Activated CD8-positive, alpha-beta memory T cell treated with anti-CD3 and anti-CD28 coated beads, Interleukin-2, amount 50 U/mL, for 1 hour (primary cell): Measurements from ENCODE around the gene LYPD4.
"Not testable (repeated sequence)": the region's sequence is repeated elsewhere in the genome, so short reads cannot be mapped to it uniquely, and the experiment has no call there.

Experiments used
- DNase-seq: peaks from one replicate; pipeline ENCODE4 v3.0.0-alpha.2; 2020; ENCODE audit errors: extremely low read depth

The LYPD4 gene

DNA sequence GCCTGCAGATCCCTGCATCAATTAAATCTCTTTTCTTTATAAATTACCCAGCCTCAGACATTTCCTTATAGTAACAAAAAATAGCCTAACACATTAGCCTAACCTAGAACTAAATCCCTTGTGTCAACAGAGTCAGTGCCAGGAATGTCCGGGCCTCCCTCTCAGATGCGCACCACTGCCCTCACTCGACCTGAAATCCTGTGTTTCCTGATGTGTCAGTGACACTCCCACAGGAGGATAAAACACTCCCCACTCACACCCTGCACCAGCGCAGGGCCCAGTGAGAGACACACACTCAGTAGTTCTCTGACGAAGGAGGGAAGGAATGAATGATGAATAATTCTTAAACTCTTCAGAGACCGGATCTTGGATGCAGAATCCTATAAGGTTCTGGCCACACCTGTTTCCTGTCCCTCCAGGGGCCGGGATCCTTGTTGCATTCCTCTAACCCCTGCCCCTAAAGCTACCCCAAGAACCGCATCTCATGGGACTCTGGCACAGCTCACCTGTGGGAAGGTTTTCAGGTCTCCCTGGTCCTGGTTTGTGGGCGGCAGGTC, 45.0 kb downstream of the LYPD4 start:
- no peak for DNase-seq

DNA sequence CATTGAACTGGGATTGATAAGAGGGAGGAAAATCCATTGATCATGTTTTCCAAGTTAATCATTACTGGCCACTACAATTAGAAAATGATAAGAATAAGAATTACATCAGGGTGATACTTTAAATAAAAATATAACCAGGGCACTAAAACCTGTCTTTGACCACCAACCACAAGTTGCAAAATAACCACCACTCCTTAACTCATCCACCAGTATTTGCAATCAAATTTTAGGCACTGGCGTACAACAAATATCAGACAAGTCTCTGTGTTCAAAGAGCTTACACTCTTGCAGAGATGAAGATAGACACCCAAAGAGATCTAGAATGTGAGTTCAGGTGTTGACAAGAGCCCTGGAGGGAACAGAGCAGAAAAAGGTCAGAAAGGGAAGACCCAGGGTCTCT, 47.6 kb downstream of the LYPD4 start:
- no peak for DNase-seq

- DNase-seq, result no peak
Measured at GRCh38 chr19:41796362-41796761, 48.1 kb downstream of the LYPD4 start, which contains the start of gene CEACAM3. Gene CEACAM3 (plus strand): TSS chr19:41796587. CDS start chr19:41796678, 91 bp downstream.

- peak; percentile 24 for DNase-seq
Measured at GRCh38 chr19:41795031-41795461, 49.4 kb downstream of the LYPD4 start.

DNA sequence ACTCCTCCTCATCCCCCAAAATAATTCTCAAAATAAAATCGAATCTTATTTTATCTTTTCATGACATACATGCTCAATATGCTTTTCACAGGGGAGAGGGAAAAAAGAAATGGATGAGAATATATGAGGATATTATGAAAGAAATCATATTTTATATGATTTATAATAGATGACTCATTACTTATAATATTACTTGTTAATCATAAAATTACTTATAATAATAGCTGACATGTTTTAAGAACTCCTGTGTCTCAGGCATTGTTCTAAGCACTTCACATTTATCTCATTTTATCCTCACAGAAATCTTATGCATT, 51.1 kb downstream of the LYPD4 start:
- DNase-seq, result no peak

DNA sequence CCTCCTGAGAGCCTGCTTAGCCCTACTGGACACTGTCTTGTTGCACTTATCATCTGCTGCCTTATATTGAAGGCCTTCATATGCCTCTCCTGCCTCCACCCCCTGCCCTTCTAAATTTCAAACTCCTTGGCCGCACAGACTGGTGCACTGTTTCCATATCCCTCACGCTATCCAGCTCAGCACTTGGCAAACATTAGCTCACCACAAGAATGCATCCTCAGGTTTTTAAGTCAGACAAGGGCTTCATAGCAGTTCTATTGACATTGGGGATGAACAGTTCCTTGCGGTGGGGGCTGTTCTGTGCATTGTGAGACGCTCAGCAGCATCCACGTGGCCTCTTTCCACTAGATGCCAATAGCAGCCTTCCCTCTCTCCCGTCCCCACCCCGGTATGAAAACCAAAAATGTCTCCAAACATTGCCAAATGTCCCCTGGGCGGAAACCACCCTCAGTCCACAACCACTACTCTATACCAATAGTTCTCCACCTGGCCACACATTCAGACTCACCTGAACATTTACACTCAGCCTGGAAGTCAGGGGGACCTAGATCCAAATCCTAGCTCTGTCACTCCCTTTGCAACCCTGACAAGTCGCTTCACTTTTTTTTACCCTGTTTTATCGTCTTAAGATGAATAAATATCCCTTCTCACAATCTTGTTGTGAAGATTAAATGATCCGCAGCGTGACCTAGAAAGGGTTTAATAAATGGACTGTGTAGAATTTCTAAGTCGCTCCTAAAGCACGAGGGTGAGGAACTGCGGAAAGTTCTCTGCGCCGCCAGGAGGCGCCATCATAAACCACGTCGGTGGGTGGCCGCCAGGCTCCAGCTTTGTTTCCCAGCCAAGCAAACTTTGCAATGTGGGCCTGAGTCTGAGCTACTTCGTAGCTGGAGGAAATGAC, 51.7 kb downstream of the LYPD4 start:
- no peak for DNase-seq

GRCh38 chr19:41789053-41789452, 55.4 kb downstream of the LYPD4 start:
- not testable (repeated sequence) for DNase-seq

- not testable (repeated sequence) for DNase-seq
Measured at GRCh38 chr19:41788518-41788917, 56.0 kb downstream of the LYPD4 start.
